Astrocyte of the spinal cord (primary cell): ENCODE results near the gene RNASE9.
"Not testable (repeated sequence)": the region's sequence is repeated elsewhere in the genome, so short reads cannot be mapped to it uniquely, and the experiment has no call there.

Source experiments
- DNase-seq: peaks from one replicate; pipeline ENCODE4 v3.0.0; 2011; ENCODE audit warnings: low read depth, low spot score
- H3K4me3 ChIP-seq: 2 replicates; pipeline ENCODE4 v1.5.1; 2011; ENCODE audit warnings: low read depth, mild to moderate bottlenecking, low read length, moderate library complexity
- in situ Hi-C: cut with HindIII; loops from 2 replicates; pipeline ENCODE4 v1.10.0; 2017; ENCODE audit warnings: low sequenced_read_pairs
- TF ChIP-seq, protein P1 (sequence below): IDR thresholded peaks from 2 replicates; pipeline ENCODE4 v1.5.1; 2012; ENCODE audit warnings: low read depth, mild to moderate bottlenecking, low read length, inconsistent platforms

The RNASE9 gene

DNA sequence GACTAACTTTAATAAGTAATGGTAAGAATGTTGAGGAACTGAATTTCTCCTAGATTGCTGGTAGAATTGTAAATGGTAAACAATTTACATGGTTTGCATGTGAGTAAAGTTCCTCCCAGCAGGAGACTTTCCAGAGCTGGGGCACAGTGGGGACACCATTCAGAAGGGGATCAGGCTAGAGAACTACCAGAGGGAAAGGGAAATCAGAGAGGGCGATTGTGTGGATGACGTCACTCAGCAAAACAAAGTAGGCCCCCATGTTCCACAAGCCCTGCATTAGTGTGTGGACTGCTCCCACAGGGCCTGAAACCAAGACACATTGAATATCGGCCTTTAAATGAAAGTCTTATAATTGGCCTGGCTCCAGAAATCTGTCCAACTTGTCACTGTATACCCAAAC lies 17.5 kb upstream of the RNASE9 start:
- TF ChIP-seq, protein P1, sequence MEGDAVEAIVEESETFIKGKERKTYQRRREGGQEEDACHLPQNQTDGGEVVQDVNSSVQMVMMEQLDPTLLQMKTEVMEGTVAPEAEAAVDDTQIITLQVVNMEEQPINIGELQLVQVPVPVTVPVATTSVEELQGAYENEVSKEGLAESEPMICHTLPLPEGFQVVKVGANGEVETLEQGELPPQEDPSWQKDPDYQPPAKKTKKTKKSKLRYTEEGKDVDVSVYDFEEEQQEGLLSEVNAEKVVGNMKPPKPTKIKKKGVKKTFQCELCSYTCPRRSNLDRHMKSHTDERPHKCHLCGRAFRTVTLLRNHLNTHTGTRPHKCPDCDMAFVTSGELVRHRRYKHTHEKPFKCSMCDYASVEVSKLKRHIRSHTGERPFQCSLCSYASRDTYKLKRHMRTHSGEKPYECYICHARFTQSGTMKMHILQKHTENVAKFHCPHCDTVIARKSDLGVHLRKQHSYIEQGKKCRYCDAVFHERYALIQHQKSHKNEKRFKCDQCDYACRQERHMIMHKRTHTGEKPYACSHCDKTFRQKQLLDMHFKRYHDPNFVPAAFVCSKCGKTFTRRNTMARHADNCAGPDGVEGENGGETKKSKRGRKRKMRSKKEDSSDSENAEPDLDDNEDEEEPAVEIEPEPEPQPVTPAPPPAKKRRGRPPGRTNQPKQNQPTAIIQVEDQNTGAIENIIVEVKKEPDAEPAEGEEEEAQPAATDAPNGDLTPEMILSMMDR, result no peak
- H3K4me3 ChIP-seq, result no peak overlapping the region
- no peak for DNase-seq
- in situ Hi-C loops, result no loop called here

DNA sequence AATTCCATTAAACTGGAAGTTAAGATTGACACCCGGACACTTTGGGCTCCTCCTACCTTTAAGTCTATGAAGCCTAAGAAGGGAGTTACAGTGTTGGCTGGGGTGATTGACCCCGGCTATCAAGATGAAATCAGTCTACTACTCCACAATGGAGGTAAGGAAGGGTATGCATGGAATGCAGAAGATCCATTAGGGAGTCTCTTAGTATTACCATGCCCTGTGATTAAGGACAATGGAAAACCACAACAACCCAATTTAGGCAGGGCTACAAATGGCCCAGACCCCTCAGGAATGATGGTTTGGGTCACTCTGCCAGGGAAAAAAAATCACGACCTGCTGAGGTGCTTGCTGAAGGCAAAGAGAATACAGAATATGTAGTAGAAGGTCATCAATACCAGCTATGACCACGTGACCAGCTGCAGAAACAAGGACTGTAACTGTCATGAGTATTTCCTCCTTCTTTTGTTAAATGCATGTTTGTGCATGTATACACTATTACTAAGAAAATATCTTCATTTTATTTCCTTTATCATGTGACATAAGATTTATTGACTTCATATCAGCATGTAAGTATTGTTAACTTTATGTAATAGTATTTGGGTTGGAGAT lies 11.6 kb upstream of the RNASE9 start:
- in situ Hi-C loops, DNase-seq, H3K4me3 ChIP-seq: not testable (repeated sequence)

DNA sequence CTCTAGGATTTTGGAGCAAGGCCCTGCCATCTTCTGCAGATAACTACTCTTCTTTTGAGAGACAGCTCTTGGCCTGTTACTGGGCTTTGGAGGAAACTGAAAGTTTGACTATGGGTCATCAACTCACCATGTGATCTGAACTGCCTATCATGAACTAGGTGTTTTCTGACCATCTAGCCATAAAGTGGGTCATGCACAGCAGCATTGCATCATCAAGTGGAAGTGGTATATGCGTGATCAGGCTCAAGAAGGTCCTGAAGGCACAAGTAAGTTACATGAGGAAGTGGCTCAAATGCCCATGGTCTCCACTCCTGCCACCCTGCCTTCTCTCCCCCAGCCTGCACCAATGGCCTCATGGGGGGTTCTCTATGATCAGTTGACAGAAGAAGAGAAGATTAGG lies 9.9 kb upstream of the RNASE9 start:
- in situ Hi-C loops, DNase-seq, H3K4me3 ChIP-seq: not testable (repeated sequence)

GRCh38 chr14:20569865-20570264 lies 9.0 kb upstream of the RNASE9 start:
- DNase-seq, in situ Hi-C loops, H3K4me3 ChIP-seq: not testable (repeated sequence)

GRCh38 chr14:20569066-20569465 lies 8.2 kb upstream of the RNASE9 start:
- DNase-seq, result no peak
- in situ Hi-C loops, result no loop called here
- TF ChIP-seq, protein P1, result no peak
- H3K4me3 ChIP-seq, result no peak overlapping the region

DNA sequence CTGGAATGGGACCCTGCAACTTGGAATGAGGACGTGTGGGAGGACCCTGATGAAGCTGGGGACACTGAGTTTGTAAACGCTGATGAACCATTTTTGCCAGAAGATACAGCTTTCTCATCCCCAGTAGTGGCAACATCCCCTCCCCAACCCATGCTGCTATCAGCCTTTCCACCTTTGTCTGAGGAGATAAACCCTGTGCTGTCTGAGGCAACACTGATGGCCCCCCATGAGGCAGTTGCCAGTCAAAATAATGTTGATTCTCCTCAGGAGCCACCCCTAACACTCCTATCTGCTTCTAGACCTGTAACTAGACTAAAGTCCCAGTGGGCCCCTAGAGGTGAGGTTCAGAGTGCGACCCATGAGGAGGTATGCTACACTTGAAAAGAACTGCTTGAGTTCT lies 7.5 kb upstream of the RNASE9 start:
- in situ Hi-C loops, result no loop called here
- no peak for DNase-seq
- TF ChIP-seq, protein P1, result no peak
- no peak overlapping the region for H3K4me3 ChIP-seq

- in situ Hi-C loops, H3K4me3 ChIP-seq, DNase-seq: not testable (repeated sequence)
Measured at GRCh38 chr14:20567199-20567598, 6.4 kb upstream of the RNASE9 start.

DNA sequence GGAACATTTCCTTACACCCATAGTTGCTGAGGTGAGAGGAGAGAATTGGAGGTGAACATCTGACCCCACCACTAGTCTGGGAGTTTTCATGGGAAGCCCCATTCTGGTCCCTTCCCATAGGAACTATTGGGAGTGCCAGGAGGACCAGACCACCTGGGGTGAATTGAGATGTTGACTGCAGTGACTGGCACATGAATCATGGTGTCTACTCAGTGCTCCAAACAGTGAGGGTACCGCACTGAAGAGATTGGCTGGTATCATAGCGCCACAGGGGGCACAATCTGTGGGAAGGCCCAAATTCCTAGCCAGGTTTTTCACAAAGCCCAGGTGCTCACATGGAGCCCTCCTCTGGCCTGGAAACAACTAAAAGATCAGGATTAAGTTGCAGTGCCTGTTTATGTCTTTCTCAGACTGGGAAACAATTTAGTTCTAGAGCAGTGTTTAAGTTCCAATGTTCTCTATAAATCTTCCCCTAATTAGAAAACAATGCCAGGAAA lies 3.7 kb upstream of the RNASE9 start:
- in situ Hi-C loops, result no loop called here
- TF ChIP-seq, protein P1, result no peak
- no peak overlapping the region for H3K4me3 ChIP-seq
- DNase-seq, result no peak

- TF ChIP-seq, protein P1, result no peak
- H3K4me3 ChIP-seq, result no peak overlapping the region
- in situ Hi-C loops, result no loop called here
- DNase-seq, result no peak
Measured at GRCh38 chr14:20563971-20564370, 3.1 kb upstream of the RNASE9 start.
